T-helper 22 cell (primary cell): ENCODE measurements around the gene ALG12.
A peak's percentile ranks its signal among the peaks of the same experiment; 100 is the strongest.
"Not testable (repeated sequence)": the region's sequence is repeated elsewhere in the genome, so short reads cannot be mapped to it uniquely, and the experiment has no call there.

Source experiments
- DNase-seq: peaks from one replicate; pipeline ENCODE4 v3.0.0-alpha.2; 2020; ENCODE audit warnings: low read depth

Gene ALG12

DNA sequence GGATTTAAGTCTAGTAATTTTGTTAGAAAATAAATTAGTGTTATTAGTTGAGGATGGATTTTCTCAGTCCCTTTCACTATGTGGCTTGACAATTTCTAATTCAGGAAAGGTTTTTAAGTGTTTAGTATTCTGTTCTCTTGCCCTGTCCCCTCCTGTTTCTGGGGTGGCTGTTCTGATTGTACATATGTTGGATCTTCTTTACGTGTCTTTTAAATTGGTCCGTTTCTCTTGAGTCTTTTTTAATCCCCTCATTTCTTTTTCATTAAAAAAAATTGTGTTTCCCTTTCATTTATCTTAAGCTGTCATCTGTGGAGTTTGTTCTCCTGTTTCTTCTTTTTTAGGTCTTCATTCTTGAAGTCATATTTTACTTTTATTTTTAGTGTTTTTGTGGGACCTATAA, 52.1 kb downstream of the ALG12 start:
- DNase-seq: no peak

DNA sequence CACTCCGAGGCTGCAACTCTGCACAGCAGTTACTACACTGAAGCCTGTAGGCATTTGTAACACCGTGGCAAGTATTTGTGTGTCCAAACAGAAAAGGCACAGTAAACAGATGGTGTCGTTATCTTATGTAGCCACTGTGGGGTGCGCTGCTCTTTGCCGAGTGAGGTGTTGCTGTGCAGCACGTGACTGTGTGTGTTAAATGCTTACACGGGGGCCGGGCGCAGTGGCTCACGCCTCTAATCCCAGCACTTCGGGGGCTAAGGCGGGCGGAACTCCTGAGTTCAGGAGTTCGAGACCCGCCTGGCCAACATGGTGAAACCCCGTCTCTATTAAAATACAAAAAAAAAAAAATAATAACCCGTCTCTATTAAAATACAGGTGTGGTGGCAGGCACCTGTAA, 53.1 kb downstream of the ALG12 start:
- no peak for DNase-seq

DNA sequence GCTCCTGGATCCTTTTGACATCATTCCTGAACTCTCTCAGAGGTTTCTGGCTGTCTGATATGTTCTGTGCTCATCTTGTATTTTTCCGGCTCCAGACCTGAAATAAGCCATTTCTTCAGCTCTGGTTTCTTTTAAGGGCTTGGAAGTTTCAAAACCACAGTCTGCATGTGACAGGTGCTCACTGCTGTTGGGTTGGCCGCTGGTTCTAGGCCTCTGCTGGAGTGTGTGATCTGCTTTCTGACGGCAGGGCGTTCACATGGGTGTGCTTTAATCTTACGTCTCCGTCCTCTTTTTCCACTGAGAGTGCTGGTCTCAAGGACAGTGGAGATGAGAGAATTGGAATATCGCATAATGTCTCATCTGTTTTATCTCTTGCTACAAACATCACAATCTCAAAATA, 54.3 kb downstream of the ALG12 start:
- DNase-seq: no peak

GRCh38 chr22:49862496-49862776, 55.8 kb downstream of the ALG12 start:
- DNase-seq: no peak

- DNase-seq: no peak
Observed at GRCh38 chr22:49861642-49862495, 56.4 kb downstream of the ALG12 start.

- no peak for DNase-seq
Observed at GRCh38 chr22:49858827-49859226, 59.4 kb downstream of the ALG12 start.

- no peak for DNase-seq
Observed at GRCh38 chr22:49856766-49857618, 61.2 kb downstream of the ALG12 start.

GRCh38 chr22:49856343-49856742, 61.9 kb downstream of the ALG12 start:
- DNase-seq: no peak

DNA sequence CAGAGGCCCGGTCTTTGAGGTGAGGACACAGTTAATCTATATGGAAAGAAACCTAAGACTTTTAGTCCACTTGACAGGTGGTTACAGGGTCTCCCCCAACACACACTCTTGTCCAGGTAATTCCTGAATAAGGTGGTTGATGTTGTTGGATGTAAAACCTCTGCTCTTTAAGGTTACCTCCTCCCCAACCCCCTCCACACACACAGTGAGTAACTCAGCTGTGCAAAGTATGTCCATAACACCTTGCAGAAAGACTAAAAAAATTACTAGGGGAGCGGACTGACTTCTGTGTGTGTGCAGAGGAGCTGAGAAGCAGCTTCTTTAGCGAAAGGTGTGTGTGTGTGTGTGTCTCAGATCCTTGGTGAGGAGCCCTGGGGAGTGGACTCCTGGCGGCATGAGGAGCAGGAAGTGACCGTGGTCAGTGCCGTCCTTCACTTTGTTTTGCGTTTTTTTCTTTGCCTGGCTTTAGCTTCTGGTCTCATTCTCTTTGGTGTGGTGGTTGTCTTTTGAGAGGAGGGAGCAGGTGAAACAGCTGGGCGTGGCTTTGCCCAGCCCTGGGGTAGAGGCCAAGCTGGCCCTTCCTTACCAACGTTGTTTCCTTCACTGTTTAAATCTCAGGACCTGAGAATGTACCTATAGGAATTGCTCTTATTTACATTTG, 62.9 kb downstream of the ALG12 start:
- no peak for DNase-seq

- DNase-seq: no peak
Observed at GRCh38 chr22:49853981-49854831, 64.0 kb downstream of the ALG12 start.

- peak; percentile 94 for DNase-seq
Observed at GRCh38 chr22:49852898-49853894, 65.0 kb downstream of the ALG12 start, which contains the start of gene ZBED4. Gene ZBED4, plus strand, starts transcription at chr22:49853844. Its CDS starts 29,819 bp downstream, at chr22:49883663.

- DNase-seq: not testable (repeated sequence)
Observed at GRCh38 chr22:49852568-49852897, 65.7 kb downstream of the ALG12 start.

- no peak for DNase-seq
Observed at GRCh38 chr22:49850959-49851802, 67.1 kb downstream of the ALG12 start.
